Measurements from ENCODE around the gene VIT.
"Not testable (repeated sequence)": the region's sequence is repeated elsewhere in the genome, so short reads cannot be mapped to it uniquely, and the experiment has no call there.

VIT gene

DNA sequence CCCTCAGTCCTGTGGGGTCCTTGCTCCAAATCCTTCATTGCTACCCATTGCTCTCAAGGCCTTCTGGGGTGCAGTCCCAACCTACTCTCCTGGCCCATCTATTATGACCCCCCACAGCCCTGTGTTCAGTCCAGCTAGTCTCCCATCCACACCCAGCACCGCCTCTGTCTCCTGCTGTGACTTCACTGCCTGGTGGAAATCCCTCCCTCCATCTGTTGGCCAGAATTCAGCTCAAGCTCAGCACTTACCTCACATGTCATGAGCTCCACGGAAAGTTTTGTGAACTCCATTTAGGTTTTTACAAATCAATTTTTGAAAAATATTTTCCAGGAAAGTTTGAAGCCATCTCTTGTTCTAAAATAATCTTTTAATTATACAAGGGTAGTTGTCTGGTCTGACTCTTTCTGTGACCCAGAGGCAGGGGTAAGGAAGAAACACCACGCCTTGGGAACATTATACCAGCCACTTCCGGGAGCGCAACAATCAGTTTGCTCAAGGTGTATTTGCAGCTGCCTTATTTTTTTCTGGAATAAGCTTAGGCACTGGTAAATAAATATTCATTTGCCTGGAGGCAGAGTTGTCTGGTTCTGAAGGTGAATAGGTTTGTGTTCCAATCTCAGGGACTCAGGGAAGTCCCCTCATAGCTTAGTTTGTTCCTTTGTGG is 110.8 kb downstream of the VIT start:
- DNase-seq (ENCODE audit: low read depth), result no peak

DNA sequence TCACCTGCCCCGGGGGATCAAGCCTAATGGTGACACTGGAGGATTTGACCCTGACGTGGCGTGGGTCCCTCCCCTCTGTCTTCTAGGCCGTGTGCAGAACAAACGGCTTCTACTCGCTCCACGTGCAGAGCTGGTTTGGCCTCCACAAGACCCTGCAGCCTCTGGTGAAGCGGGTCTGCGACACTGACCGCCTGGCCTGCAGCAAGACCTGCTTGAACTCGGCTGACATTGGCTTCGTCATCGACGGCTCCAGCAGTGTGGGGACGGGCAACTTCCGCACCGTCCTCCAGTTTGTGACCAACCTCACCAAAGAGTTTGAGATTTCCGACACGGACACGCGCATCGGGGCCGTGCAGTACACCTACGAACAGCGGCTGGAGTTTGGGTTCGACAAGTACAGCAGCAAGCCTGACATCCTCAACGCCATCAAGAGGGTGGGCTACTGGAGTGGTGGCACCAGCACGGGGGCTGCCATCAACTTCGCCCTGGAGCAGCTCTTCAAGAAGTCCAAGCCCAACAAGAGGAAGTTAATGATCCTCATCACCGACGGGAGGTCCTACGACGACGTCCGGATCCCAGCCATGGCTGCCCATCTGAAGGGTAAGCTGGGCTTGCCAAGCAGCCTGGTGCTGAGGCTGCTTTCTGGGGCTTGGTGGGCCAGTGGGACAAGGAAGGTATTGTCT is 112.0 kb downstream of the VIT start:
- DNase-seq (ENCODE audit: low read depth), result no peak

DNA sequence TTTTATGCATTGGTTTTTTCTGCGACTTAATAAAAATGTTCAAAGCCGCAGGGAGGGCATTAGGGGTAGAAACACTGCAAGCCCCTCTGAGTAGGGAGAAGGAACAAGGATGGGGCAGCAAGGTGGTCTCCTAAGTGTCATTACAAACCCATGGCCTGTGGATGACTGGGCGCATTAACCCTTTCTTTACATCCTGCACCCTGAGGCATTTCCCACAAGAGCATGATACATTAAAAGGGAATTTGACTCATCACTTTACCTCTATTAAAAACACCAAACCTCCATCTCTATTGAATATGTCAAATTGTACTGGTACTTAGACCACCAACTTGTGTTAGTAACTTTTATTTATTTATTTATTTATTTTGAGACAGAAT is 112.5 kb downstream of the VIT start:
- no peak for DNase-seq (ENCODE audit: low read depth)

DNA sequence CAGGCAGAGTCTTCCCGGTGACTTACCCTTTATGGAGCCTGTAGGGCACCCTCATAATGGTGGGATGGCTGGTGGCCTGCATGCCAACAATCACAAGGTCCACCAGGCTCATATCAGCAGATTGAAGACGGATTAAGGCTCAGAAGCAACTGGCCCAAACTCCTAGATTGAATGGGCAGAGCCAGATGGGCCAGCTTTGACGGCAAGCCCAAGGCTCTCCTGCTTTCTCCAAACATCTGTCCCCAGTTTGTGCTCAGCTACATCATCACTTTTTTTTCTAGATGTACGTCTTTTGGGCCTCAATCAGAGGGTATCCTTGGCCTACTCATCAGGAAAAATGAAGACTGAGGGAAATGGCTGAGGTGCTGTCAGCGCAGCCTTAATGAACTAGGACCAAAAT is 114.6 kb downstream of the VIT start:
- no peak for DNase-seq (ENCODE audit: low read depth)

DNA sequence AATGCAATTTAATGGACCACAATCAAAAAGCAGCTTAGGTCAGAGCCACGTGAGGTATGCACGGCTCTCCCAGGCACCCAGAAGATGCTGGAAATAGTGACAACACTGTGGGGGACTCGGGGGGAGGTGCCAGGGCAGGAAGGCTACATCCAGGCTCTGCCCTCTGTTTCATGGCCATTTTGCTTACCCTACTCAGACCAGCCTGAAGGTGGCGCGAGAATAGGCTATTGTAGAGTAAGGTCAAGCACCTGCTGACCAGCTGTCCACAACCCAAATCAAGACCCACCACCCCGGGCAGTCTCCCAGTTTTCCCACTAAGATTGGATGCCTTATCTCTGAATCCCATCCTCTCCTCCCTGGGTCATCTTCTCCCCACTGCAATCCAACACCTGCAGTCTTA is 115.7 kb downstream of the VIT start:
- no peak for DNase-seq (ENCODE audit: low read depth)

DNA sequence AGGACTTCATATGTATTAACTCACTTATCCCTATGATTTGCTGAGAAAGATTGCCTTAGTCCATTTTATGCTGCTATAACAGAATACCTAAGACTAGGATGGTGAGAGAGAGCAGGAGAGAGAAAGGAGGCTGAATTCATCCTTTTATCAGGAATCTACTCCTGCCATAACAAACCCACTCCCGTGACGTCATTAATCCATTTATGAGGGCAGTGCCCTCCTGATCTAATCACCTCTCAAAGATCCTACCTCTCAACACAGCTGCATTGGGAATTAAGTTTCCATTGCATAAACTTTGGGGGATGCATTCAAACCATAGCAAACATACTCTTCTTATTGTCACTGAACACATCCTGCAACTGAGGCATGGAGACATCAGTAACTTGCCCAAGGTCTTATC is 122.0 kb downstream of the VIT start:
- DNase-seq (ENCODE audit: low read depth), result no peak

DNA sequence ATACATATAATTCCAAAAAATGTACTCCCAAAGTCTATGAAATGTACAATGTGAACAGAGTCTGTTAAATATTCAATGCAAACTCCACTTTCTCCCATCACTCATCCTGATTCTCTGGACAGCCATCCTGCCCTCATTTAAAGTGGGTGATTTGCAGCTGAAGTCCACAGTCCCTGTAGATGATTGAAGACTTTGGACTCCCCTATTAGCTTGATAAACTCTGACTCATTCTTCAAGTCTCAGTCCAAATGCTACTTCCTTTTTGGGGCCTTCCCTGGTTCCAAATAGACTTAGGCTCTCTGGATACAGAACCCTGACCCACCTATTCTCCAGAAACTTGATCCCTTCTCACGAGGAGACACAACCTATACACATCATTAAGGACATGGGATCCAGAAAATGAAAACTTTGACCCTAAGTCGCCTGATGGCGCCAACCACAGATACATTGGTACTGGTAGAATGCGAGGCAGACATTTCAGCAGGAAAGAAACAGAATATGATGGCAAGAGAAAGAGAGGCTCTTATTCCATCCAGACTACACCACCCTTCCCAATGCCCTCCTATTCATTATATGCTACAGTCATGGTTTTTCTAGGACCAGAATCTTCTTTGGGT is 122.7 kb downstream of the VIT start:
- no peak for DNase-seq (ENCODE audit: low read depth)

DNA sequence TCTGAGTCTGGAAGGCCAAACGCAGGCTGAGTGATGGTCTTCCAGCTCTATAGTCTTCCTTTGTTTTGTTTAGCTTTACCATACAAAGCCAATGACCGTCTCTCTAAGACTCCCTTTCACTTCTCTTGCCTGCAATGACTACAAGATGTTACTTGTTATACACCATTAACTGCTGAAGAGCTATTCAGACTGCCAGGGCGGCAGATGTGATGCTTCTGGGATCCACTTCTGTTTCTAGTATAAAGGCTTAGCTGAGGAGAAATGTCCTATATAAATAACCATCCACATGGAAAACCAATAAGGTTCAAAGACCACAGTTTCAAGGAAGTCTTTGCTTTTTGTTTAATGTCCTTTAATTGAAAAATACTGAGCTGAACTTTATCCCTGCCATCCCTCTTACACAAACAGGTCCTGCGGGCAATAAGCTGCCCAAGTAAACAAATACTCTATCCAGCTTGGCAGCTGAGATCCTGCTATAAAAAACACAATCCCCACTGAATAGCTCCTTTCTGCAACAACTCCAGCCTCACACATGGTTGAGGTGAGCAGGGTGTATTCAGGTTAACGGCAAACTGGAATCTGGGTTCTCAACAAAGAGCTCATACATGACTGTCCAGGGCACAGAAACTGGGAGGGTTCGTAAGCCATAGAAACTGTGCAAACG is 124.6 kb downstream of the VIT start:
- DNase-seq (ENCODE audit: low read depth), result no peak

DNA sequence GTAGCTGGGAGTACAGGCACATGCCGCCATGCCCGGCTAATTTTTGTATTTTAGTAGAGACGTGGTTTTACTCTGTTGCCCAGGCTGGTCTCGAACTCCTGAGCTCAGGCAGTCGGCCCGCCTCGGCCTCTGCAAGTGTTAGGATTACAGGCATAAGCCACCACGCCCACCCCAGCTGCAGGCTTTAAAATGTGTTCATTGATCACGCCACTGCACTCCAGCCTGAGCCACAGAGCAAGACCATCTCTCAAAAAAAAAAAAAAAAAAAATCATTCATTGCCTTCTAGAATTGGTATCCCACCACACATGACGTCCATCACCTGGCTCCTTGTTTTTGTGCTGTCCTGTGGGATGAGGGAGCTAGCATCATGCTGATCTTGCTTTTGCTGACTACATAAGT is 127.4 kb downstream of the VIT start:
- no peak for DNase-seq (ENCODE audit: low read depth)

DNA sequence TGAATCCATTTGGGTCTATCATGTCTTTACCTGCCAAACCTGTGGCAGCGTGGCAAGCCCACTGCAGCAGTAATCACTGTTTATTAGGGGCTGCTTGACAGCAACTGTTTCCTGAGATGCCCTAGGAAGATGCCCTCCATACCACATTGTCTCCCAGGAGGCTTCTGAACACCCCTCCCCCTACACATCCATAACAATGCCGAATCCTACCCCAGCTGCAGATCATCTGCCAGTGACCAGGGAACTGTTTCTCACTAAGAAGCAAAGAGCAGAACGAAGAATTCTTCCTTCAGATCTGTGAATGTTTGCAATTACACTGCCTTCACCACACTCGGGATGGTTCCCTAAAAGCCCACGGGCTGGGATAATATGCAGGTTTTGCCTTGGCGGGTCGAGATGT is 127.8 kb downstream of the VIT start:
- DNase-seq (ENCODE audit: low read depth), result no peak

DNA sequence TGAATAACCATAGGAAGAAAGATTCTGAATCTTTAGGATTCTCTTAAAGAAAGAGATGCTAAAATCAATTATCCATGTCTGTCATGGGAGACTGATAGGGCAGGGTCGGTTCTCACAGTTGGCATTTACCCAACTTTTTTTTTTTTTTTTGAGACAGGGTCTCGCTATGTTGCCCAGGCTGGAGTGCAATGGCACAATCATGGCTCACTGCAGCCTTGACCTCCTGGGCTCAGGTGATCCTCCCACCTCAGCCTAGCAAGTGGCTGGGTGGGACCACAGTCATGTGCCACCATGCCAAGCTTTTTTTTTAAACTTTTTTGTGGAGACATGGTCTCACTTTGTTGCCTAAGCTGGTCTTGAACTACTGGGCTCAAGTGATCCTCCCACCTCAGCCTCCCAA is 128.2 kb downstream of the VIT start:
- DNase-seq (ENCODE audit: low read depth), result not testable (repeated sequence)

DNA sequence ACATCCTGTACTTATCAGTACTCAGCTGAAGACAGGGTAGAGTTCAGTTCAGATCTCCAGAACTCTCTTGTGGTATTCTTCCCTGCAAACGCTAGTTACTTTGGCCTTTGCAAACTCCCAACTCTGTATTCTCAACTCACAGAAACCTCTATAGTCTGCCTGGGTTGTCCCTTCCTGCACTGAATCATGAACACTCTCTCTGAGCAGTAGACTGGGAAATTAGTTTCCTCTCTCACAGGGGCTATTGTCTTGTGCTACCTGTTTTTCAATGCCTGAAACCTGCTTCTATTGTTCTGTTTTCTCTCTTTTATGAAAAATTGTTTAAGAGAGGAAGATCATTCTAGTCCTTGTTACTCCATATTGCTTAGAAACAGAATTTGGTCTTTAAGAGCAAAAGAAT is 134.7 kb downstream of the VIT start:
- DNase-seq (ENCODE audit: low read depth), result no peak

DNA sequence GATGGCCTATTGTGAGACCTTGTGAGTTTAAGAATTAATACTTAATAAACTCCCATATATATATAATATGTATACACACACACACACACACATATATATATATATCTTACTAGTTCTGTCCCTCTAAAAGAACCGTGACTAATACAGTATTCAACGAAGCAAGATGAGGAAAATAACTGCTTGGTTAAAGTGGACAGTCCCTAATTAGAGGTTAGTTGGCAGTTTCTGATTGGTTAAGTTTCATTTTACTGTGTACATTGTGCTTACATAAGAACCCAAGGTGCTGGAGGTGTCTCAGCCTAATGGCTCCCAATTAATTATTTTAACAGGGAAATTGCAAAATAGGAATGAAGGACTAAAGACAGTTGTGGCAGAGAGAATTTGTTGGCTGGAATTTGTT is 137.7 kb downstream of the VIT start:
- DNase-seq (ENCODE audit: low read depth), result no peak

DNA sequence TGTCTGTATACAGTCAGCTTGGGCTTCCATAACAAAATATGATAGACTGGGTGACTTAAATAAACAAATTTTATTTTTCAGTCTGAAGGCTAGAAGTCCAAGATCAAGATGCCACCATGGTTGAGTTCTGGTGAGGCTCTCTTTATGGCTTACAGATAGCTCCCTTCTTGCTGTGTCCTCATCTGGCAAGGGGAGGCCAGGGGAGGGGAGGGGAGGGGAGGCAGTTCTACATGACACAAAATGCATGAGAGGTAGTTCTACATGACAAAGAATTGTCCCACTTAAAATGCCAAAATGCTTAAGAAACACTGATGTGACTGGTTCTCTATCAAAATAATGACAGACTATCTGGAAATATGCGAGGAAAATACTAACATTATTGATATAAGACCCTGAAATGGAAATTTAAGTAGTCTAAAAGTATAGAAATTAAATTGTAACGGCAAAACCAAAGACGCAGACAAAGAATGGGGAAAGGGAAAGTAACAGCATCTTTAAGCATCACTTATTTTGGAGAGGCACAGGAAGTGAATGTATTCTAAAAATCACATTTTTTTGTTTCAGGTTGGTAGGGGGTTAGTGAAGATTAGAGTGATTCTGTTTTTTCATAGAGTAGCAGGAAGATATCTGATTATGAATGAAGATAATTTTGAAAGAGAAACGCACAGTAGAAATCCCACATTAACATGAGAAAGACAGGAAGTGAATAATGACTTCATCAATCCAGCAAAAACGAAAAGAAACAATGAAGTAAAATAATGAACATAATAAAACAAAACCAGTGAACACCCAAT is 138.4 kb downstream of the VIT start:
- DNase-seq (ENCODE audit: low read depth), result no peak

DNA sequence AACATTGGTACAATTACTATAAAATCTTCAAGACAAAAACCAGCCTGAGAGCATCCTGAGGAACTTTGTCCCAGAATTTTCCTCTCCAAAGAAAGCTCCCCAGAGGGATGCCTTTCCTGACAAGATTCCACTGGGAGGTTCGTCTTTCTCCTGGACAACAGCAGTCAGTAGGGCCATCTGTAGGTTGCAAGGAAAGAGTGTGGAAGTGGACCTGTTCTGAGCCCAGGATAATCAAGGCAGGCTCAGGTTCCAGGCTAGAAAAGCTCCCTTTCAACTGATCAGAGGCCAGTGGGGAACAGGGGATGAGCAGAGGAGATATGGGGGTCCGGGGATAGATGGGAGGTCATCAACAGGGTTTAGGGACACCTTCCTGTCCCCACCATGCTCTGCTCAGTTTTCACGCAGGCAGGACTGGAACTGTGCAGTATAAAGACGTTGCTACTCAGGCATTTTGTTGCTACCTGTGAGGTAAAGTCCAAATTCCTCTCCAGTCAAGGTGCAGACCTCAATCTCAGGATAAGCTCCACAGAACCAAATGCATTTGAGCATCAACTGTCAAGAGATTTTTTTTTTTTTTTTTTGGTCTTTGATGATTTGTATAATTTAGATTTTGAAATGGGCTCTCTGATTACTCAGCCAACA is 143.6 kb downstream of the VIT start:
- no peak for DNase-seq (ENCODE audit: low read depth)

DNA sequence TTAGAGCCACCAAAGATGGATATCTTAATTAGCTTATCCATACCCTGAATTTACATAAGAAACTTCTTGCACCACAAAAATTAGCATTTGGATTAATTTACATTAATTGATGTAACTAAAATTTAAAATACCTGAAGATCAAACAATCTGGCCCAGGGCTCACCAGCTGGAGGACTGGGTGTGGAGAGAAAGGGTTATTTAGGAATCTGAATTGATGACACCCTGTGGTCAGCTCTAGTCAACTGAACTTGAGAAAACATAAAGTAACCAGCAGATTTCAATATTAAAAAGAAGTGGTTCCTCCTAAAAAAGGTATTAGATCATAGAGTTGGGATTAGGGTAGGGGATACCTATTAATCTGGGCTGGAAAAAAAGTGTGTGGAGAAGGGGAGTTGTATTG is 147.3 kb downstream of the VIT start:
- DNase-seq (ENCODE audit: low read depth), result no peak

DNA sequence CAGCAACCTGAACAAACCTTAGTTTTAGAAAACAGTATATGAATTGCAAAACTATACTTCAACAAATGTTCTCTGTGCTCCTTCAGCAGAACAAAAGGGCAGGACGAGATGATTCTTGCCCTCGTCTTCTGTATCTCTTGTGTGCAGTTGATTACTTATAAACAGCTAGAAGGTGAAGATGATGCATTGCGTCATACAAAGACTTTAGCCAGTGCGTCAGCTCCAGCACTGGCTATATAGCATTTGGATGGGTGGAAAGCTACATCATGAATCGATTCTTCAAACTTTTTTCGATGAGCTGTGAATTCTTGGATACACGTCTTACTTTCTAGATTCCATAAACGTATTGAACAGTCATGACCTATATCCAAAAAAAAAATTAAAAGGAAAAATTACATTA is 152.8 kb downstream of the VIT start:
- DNase-seq (ENCODE audit: low read depth), result no peak

DNA sequence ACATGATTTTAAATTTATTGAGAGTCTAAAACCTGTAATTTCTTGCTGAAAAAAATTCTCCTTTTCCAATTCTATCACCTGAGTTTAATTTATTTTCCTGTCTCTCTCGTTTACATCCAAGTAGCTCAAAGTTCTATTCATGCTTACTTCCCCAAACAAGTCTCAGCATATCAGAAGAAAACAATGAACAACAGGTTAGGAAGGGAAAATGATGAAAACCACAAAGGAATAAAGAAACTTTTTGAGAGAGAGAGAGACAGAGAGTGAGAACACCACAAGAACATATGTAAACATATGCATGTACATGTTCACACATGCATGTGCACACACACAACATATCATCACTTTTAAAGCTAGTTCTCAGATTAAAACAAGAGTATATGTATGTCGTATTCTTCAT is 157.7 kb downstream of the VIT start:
- DNase-seq (ENCODE audit: low read depth), result no peak

DNA sequence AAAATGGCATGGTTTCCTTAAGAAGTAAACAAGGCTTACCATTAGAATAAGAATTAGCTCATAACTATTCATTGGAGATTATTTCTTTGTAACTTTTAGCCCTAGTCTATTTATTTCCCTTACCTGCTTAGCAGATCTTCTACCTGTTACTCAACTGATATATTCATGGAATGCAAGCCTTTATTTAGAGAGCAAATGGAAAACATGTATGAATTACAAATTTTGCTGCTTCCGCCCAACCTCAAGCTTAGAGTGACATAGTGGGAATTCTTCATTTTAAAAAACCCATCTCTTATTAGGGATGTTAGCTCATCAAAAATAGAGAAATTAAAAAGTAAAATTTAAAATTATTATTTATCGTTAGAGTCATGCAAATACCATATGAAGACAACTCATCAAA is 158.9 kb downstream of the VIT start:
- DNase-seq (ENCODE audit: low read depth), result no peak

DNA sequence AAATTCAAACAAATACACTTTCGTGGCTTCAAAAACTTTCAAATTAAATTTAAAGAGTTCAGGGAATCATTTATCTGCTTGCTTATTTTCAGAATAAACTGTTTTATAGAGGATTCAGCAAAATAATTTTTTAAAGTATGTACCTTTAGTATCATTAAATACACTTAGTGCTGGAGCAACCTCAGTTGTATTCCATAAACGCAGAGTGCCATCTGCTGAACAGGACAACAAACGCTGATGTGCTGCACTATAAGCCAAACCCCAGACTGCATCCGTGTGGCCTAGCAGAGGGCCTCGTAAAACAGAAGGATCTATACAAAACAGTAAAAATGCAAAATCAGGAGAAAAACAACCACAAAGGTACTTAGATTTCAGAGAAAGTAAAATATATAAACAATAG is 161.2 kb downstream of the VIT start:
- DNase-seq (ENCODE audit: low read depth), result no peak

DNA sequence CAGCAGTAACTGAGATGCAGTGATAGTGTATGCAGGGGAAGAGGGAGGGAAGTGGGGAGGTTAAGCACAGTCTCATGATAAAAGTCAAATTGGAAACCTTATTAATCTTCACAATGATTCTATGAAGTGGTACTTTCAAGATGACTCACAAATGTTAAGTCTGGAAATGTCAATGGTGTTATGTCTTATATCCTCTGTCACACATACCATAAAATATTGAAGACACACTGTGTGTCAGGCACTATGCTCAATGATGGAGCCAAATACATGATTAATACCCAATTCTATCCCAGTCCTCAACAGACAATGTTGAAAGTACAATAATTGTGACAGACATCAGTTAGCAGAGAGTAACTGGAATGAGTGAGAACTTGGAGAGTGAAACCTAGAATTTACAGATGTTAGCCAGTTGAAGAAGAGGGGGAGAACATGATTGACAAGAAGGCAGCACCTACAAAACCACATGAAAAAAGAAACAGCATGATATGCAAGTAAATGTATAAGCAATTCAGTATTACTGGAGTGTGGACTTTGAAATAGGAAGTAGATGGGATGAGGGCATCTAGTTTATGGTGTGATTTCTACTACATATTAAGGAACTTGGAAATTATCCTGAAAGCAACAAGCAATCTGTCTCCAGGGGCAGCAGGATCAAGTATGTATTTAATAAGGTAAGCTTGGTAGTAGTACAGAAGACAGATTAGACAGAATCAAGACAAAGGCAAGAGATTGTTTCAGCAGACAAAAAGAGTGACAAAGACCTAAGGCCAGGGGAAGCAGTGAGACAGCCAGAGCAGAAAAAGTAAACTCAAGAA is 162.3 kb downstream of the VIT start:
- DNase-seq (ENCODE audit: low read depth), result no peak

All from T follicular helper cell (primary cell).